Measurements from ENCODE around the gene PPM1A. TPM values are rescaled to one million over a fixed set of nuclear protein-coding genes. Genes with fewer than 3 reads are reported as not detected.

The PPM1A gene
- total RNA-seq, 1 experiment from 2014 or later = 52.3 TPM

- Histone ChIP-seq H3K4me1 (ENCODE audit: insufficient read depth, low read length, poor library complexity, severe bottlenecking) (no peaks in the 10 kb centered on the region), H3K27ac (ENCODE audit: low read depth, low read length, poor library complexity, severe bottlenecking) (no peak overlapping the region), H3K9me3 (ENCODE audit: low read depth, low read length, poor library complexity, severe bottlenecking) (no peaks in the 10 kb centered on the region), H3K27me3 (replicated peaks; ENCODE audit: insufficient read depth, low read depth, low read length, poor library complexity) (no peaks in the 10 kb centered on the region), H3K4me3 (ENCODE audit: low read depth, low read length, poor library complexity, severe bottlenecking) (no peak overlapping the region), H3K36me3 (ENCODE audit: insufficient read depth, low read length, poor library complexity, severe bottlenecking) (no peaks in the 10 kb centered on the region)
- intact Hi-C loops (cut with micrococcal nuclease; ENCODE audit: unreplicated experiment) = no loop called here
- DNase-seq (ENCODE audit: low spot score) = no peak
- TF ChIP-seq EZH2 (IDR thresholded peaks at IDR 0.05; ENCODE audit: borderline replicate concordance, low read depth, low read length, poor library complexity, severe bottlenecking) (no peak), CTCF (conservative IDR thresholded peaks at IDR 0.05; ENCODE audit: low read depth, low read length) (no peak)
- BruUV-seq (replicated peaks) = no TSS peak
- POLR2A ChIA-PET (ENCODE audit: low non-redundant PET) = no interaction called here
- CTCF ChIA-PET = no interaction called here
Measured at GRCh38 chr14:60225265-60225664, 23.8 kb upstream of the PPM1A start.

- BruUV-seq (replicated peaks) = no TSS peak
- no peaks in the 10 kb centered on the region for H3K9me3 ChIP-seq (ENCODE audit: low read depth, low read length, poor library complexity, severe bottlenecking)
- no peak overlapping the region for H3K27ac ChIP-seq (ENCODE audit: low read depth, low read length, poor library complexity, severe bottlenecking)
- TF ChIP-seq EZH2 (IDR thresholded peaks at IDR 0.05; ENCODE audit: borderline replicate concordance, low read depth, low read length, poor library complexity, severe bottlenecking) (no peak), CTCF (conservative IDR thresholded peaks at IDR 0.05; ENCODE audit: low read depth, low read length) (no peak)
- H3K4me3 ChIP-seq (ENCODE audit: low read depth, low read length, poor library complexity, severe bottlenecking) = no peak overlapping the region
- H3K27me3 ChIP-seq (replicated peaks; ENCODE audit: insufficient read depth, low read depth, low read length, poor library complexity) = no peaks in the 10 kb centered on the region
- intact Hi-C loops (cut with micrococcal nuclease; ENCODE audit: unreplicated experiment) = no loop called here
- CTCF ChIA-PET = no interaction called here
- no peak for DNase-seq (ENCODE audit: low spot score)
- no peaks in the 10 kb centered on the region for H3K36me3 ChIP-seq (ENCODE audit: insufficient read depth, low read length, poor library complexity, severe bottlenecking)
- POLR2A ChIA-PET (ENCODE audit: low non-redundant PET) = no interaction called here
- H3K4me1 ChIP-seq (ENCODE audit: insufficient read depth, low read length, poor library complexity, severe bottlenecking) = no peaks in the 10 kb centered on the region
Measured at GRCh38 chr14:60226298-60226697, 22.7 kb upstream of the PPM1A start.

DNA sequence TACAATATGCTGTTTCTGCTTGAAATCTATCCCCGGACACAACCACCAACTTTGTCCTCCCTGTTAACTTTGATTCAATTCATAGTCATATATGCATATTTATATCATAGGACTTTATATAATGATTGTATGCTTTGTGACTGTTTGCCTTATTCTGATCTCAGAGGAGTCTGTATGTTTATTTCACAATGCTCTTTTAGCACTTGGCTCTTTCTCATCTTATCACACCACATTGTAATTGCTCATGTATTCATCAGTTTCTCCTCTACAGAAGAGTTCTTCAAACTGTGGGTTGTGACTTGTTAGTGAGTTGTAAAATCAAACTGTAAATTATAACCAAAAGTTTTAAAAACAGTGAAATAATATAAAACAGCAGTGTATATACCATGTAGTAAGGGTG lies 21.7 kb upstream of the PPM1A start:
- no TSS peak for BruUV-seq (replicated peaks)
- TF ChIP-seq EZH2 (IDR thresholded peaks at IDR 0.05; ENCODE audit: borderline replicate concordance, low read depth, low read length, poor library complexity, severe bottlenecking) (no peak), CTCF (conservative IDR thresholded peaks at IDR 0.05; ENCODE audit: low read depth, low read length) (no peak)
- CTCF ChIA-PET = no interaction called here

More for the DNA sequence above, 21.7 kb upstream of the PPM1A start:
- DNase-seq (ENCODE audit: low spot score) = no peak
- Histone ChIP-seq H3K36me3 (ENCODE audit: insufficient read depth, low read length, poor library complexity, severe bottlenecking) (no peaks in the 10 kb centered on the region), H3K27ac (ENCODE audit: low read depth, low read length, poor library complexity, severe bottlenecking) (no peak overlapping the region), H3K9me3 (ENCODE audit: low read depth, low read length, poor library complexity, severe bottlenecking) (no peaks in the 10 kb centered on the region), H3K27me3 (replicated peaks; ENCODE audit: insufficient read depth, low read depth, low read length, poor library complexity) (no peaks in the 10 kb centered on the region), H3K4me1 (ENCODE audit: insufficient read depth, low read length, poor library complexity, severe bottlenecking) (no peaks in the 10 kb centered on the region), H3K4me3 (ENCODE audit: low read depth, low read length, poor library complexity, severe bottlenecking) (no peak overlapping the region)
- POLR2A ChIA-PET (ENCODE audit: low non-redundant PET) = no interaction called here
- intact Hi-C loops (cut with micrococcal nuclease; ENCODE audit: unreplicated experiment) = no loop called here

All from A673 (cell line).